NCI-H1930 (cell line): ENCODE results near the gene TSPEAR.

Experiments
- DNase-seq, 2 experiments: peaks; one replicate each; lab custom pipeline; 2025; lab: John Stamatoyannopoulos, UW

The TSPEAR gene

GRCh38 chr21:44502171-44502958 lies 209.0 kb downstream of the TSPEAR start:
- no peak for DNase-seq

- no peak for DNase-seq
These were observed 211.3 kb downstream of the TSPEAR start for GRCh38 chr21:44500111-44500510.

DNA sequence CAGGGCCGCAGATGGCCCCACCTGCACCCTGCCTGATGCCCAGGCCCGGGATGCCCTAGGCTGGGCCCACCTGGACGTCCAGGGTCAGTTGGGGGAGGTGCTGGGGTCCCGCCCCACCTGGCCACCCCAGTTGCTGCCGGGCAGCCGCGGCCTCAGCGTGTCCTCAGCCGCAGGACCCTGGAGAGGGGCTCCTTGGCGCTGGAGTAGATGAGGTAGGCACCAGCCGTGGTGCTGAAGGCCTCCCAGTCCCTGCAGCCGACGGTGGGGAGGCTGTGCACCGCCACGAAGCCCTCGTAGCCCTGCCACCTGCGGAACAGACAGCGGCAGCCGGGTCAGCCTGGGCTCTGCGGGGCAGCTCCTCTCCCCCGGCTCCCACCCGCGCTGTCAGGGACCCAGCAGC lies 211.7 kb downstream of the TSPEAR start:
- DNase-seq, result no peak

GRCh38 chr21:44499211-44499560 lies 212.2 kb downstream of the TSPEAR start:
- DNase-seq, result no peak

GRCh38 chr21:44498280-44499210 lies 212.8 kb downstream of the TSPEAR start:
- no peak for DNase-seq

- no peak for DNase-seq
These were observed 213.7 kb downstream of the TSPEAR start for GRCh38 chr21:44497703-44498126.

GRCh38 chr21:44496564-44497550 lies 214.5 kb downstream of the TSPEAR start:
- no peak for DNase-seq

DNA sequence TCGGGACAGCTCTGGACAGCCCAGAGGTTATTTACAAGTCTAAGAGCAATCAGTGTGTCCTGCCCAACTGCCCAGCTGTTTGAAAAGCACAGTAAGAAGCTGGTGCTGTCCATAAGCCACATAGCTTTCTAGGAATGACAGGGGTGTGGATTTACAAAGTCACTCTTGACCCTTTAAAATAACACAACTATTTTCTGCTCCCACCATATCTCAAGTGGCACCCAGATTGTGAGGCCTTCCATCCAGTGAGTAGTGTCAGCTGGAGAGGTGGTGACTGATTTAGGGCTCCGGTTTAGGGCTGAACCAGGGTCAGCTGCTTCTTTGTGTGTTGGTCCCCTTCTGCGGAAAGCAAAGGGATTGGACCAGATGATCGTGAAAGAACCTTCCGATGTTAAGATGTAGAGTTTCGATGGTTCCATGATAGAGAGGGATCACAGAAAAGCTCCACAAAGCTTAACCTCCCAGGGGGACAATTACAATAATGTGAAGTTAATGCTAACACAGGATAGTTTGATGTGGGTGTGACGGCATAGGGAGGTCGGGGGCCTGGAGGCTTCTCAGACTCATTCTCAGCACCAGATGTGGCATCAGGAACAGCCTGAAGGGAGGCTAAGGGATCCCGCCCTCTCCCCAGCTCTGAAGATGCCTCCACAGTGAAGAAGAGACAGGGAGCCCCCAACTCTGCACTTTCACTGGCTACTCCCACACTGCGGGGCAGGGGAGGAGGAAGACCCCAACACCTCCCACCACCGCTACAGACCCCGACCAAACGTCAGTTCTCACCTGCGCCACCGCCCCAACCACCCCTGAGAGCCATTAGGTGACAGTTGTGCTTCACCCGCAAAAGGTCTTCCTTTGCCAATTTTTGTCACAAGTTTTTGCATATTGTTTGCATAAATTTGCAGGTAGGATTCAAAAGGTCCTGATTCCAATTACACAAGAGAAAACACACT lies 215.5 kb downstream of the TSPEAR start:
- DNase-seq, result no peak

DNA sequence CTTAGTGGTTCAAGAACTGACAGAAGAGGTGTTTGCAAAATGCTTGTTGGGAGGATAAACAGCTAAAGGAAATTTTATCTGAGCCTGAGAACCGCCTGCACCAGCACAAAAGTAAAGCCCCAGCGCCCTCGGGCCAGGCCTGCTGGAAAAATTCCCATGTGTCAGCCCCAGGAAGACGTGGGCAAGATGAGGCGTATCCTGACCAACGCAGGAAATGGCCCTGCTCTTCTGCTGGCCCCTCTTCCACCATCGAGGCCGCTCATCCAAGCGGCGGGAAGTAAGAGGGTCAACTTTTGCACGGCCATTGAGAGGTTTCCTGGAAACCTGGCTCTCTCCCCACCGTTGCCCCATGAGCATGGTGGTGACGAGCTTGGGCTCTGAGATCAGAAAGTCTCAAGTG lies 216.4 kb downstream of the TSPEAR start:
- DNase-seq, result no peak

DNA sequence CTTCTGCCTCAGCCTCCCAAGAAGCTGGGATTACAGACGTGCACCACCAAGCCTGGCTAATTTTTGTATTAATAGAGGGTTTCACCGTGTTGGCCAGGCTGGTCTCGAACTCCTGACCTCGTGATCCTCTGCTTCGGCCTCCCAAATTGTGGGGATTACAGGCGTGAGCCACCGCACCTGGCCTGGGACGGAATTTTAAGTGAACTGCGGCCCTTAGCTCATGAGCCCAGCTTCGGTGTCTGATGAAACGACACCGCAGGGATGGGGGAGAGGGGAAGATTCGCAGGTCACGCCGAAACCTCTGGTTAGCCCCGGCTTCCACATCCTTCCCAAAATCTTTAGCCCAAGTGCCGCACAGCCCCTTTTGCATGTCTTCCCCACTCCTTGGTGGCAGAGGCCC lies 217.0 kb downstream of the TSPEAR start:
- DNase-seq, result no peak

GRCh38 chr21:44492567-44493385 lies 218.6 kb downstream of the TSPEAR start:
- DNase-seq, result no peak

- DNase-seq, result no peak
These were observed 220.6 kb downstream of the TSPEAR start for GRCh38 chr21:44490816-44491215.

GRCh38 chr21:44490405-44490804 lies 221.0 kb downstream of the TSPEAR start:
- no peak for DNase-seq

DNA sequence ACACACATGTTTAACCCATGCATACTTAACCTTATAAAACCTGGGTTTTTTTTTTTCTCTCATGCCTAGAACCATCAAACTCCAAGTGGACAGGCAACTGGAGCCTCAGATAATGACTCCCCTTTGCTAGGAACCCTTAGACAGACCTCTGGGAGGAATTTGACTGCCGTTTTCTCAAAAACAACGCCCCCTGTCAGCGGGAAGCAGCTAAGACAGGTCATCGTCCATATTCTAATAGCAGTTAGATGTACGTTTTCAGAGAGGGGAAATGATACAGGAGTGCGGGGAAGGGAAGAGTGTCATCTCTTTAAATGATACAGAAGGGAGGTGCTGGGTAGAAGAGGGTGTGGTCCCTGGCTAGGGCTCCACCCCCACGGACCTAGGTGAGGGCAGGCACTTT lies 221.4 kb downstream of the TSPEAR start:
- no peak for DNase-seq

DNA sequence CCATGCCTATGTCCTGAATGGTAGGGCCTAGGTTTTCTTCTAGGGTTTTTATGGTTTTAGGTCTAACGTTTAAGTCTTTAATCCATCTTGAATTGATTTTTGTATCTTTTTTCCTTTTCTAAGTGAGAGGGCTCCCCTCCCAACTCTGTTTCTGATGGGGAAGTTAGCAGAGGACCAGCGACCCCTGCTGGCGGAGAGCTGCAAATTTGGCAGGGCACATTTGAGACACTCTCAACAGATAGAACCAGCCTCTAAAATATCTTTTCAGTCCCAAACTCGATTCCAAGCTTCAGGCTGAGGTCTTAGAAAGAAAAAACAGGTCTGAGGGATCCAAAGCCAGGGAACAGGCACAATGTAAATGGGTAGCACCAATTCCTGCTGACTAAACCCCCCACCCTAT lies 223.5 kb downstream of the TSPEAR start:
- DNase-seq, result no peak

DNA sequence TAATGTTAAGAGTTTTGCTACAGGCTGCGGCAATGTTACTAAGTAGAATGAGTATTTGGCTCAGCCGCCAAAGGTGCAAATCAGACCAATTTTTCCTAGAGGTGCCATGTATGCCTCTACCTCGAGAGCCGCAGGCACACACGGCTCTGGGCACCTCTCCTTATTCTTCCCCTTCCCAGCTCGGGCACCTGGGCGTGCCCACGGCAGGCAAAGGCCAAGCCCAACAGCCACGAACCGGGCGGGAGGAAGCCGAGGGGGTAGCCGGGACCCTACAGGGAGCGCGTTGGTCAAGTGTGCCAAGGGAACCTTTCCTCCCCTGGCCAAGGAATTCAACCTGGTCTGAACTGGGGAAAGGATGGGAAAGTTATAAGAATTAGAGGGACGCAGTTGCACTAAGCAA lies 225.1 kb downstream of the TSPEAR start:
- DNase-seq, result no peak

GRCh38 chr21:44485796-44486195 lies 225.6 kb downstream of the TSPEAR start:
- no peak for DNase-seq

GRCh38 chr21:44485254-44485793 lies 226.0 kb downstream of the TSPEAR start:
- DNase-seq, result peak; percentile 68 to 75

- DNase-seq, result peak in 1 of 2 experiments; percentile 9
These were observed 226.7 kb downstream of the TSPEAR start for GRCh38 chr21:44484498-44485253.
